Vagina (tissue), 2 donors: ENCODE results near the gene BCDIN3D.

Experiments used
- POLR2A ChIP-seq, 2 donors: fragments of 450-650 bp; IDR thresholded peaks; one replicate each; pipeline ENCODE4 v1.6.1; 2017; ENCODE audit warnings: antibody characterized with exemption in 2 of 2, mild to moderate bottlenecking in 2 of 2, moderate library complexity in 2 of 2
- TF ChIP-seq, protein P1 (sequence below), 3 experiments: fragments of 450-650 bp in 2 of 3; fragments of 200-600 bp in 1 of 3; sonication (generic) in 1 of 3; IDR thresholded peaks; one replicate each; pipeline ENCODE4 v1.5.1; 2017 to 2019; ENCODE audit warnings: antibody characterized with exemption in 3 of 3, mild to moderate bottlenecking in 2 of 3, moderate library complexity in 2 of 3

DNA sequence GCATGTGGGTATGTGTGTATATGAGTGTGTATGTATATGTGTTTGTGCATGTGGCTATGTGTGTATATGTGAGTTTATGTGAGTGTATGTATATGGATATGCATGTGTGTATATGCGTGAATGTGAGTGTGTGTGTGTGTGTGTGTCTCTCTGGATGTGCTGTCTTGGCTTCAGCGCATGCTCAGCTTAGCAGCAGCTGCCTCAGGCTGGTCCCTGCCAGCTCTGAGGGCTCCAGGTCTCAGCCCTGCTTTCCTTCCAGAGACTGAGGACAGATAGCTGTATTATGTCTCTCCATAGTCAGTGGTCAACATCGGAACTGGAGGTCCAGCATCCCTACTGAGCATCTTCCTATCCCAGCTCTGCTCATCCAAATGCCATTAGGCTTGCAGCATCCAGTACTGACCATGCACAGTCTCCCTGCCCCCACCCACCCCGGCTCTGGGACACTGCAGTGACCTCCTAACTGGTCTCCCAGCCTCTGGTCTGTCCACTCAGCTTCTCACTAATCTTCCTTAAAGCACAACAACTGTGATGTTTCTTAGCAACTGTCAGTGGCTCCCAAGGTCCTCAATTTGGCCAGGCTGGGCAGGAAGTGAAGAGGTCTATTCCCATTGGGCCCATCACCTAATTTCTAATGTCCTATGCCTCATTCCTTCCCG, 38.0 kb upstream of the BCDIN3D start:
- TF ChIP-seq, protein P1, sequence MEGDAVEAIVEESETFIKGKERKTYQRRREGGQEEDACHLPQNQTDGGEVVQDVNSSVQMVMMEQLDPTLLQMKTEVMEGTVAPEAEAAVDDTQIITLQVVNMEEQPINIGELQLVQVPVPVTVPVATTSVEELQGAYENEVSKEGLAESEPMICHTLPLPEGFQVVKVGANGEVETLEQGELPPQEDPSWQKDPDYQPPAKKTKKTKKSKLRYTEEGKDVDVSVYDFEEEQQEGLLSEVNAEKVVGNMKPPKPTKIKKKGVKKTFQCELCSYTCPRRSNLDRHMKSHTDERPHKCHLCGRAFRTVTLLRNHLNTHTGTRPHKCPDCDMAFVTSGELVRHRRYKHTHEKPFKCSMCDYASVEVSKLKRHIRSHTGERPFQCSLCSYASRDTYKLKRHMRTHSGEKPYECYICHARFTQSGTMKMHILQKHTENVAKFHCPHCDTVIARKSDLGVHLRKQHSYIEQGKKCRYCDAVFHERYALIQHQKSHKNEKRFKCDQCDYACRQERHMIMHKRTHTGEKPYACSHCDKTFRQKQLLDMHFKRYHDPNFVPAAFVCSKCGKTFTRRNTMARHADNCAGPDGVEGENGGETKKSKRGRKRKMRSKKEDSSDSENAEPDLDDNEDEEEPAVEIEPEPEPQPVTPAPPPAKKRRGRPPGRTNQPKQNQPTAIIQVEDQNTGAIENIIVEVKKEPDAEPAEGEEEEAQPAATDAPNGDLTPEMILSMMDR (IDR thresholded peaks at IDR 0.05): no peak
- TF ChIP-seq POLR2A (IDR thresholded peaks at IDR 0.05): no peak
